Osteocyte (in vitro differentiated cells): ENCODE measurements around the gene B4GALNT4. TPM values are rescaled to one million over a fixed set of nuclear protein-coding genes. Genes with fewer than 3 reads are reported as not detected.

Experiments
- DNase-seq: peaks from one replicate; pipeline ENCODE4 v3.0.0; 2021; ENCODE audit warnings: mixed read lengths; ENCODE audit not compliant: unreplicated experiment; ENCODE audit errors: extremely low spot score
- H3K27ac Mint-ChIP-seq: one replicate; pipeline ENCODE4 v1.8.0; 2021; ENCODE audit warnings: mild to moderate bottlenecking, mixed read lengths; ENCODE audit not compliant: unreplicated experiment
- H3K27me3 Mint-ChIP-seq: one replicate; pipeline ENCODE4 v1.8.0; 2021; ENCODE audit warnings: mixed read lengths; ENCODE audit not compliant: unreplicated experiment
- H3K36me3 Mint-ChIP-seq: one replicate; pipeline ENCODE4 v1.8.0; 2021; ENCODE audit warnings: mixed read lengths; ENCODE audit not compliant: unreplicated experiment
- H3K4me1 Mint-ChIP-seq: one replicate; pipeline ENCODE4 v1.8.0; 2021; ENCODE audit warnings: mixed read lengths; ENCODE audit not compliant: unreplicated experiment
- H3K4me3 Mint-ChIP-seq: one replicate; pipeline ENCODE4 v1.8.0; 2021; ENCODE audit warnings: mild to moderate bottlenecking, moderate library complexity, mixed read lengths; ENCODE audit not compliant: unreplicated experiment
- H3K9me3 Mint-ChIP-seq: one replicate; pipeline ENCODE4 v1.8.0; 2021; ENCODE audit warnings: mixed read lengths; ENCODE audit not compliant: unreplicated experiment
- total RNA-seq: library from RNA; stranded (reverse); gene quantifications from 2 replicates; pipeline ENCODE4 v1.2.1, GENCODE V29; 2021
- TF ChIP-seq, protein P1 (sequence below): fragments of 200-600 bp; sonication (generic); IDR thresholded peaks from 2 replicates; pipeline ENCODE4 v1.5.0; 2021; ENCODE audit warnings: antibody characterized with exemption, mild to moderate bottlenecking, moderate library complexity

The B4GALNT4 gene
- total RNA-seq, 1 donor from 2014 or later: 63.3 TPM

DNA sequence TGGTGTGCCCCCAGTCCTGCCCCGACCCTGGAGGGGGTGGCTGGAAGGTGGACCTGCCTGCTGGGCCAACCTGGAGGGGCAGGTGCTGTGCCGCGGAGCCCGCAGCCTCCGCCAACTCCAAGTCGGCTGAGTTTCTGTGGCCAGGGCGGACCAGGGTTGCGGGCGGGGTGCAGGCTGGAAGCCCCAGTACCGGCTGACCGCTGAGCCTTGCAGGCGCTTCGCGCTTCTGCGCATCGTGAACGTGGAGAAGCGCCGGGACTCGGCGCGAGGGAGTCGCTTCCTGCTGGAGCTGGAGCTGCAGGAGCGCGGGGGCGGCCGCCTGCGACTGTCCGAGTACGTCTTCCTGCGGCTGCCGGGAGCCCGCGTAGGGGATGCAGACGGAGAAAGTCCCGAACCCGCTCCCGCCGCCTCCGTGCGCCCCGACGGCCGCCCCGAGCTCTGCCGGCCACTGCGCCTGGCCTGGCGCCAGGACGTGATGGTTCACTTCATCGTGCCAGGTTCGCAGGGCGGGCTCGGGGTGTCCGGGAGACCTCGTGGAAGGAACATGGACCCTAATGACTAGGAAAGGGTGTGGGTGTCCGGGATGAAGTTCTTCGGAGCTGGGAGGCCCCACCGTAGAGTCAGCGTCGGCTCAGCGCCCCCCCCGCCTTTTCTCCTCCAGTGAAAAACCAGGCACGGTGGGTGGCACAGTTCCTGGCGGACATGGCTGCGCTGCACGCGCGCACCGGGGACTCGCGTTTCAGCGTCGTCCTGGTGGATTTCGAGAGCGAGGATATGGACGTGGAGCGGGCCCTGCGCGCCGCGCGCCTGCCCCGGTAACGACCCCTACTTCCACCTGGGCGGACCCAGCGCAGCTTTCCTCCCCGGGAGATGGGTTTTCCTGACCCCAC, 10.2 kb downstream of the B4GALNT4 start:
- TF ChIP-seq, protein P1, sequence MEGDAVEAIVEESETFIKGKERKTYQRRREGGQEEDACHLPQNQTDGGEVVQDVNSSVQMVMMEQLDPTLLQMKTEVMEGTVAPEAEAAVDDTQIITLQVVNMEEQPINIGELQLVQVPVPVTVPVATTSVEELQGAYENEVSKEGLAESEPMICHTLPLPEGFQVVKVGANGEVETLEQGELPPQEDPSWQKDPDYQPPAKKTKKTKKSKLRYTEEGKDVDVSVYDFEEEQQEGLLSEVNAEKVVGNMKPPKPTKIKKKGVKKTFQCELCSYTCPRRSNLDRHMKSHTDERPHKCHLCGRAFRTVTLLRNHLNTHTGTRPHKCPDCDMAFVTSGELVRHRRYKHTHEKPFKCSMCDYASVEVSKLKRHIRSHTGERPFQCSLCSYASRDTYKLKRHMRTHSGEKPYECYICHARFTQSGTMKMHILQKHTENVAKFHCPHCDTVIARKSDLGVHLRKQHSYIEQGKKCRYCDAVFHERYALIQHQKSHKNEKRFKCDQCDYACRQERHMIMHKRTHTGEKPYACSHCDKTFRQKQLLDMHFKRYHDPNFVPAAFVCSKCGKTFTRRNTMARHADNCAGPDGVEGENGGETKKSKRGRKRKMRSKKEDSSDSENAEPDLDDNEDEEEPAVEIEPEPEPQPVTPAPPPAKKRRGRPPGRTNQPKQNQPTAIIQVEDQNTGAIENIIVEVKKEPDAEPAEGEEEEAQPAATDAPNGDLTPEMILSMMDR: no peak
- peaks cover 21% of the 10 kb centered on the region for H3K36me3 Mint-ChIP-seq
- no peaks in the 10 kb centered on the region for H3K9me3 Mint-ChIP-seq
- H3K4me1 Mint-ChIP-seq: no peaks in the 10 kb centered on the region
- H3K27me3 Mint-ChIP-seq: no peaks in the 10 kb centered on the region
- DNase-seq: no peak
- no peak overlapping the region for H3K27ac Mint-ChIP-seq
- H3K4me3 Mint-ChIP-seq: no peak overlapping the region

- Mint-ChIP-seq H3K9me3 (no peaks in the 10 kb centered on the region), H3K4me1 (no peaks in the 10 kb centered on the region), H3K4me3 (no peak overlapping the region), H3K27ac (no peak overlapping the region), H3K27me3 (no peaks in the 10 kb centered on the region), H3K36me3 (peaks cover 21% of the 10 kb centered on the region)
- TF ChIP-seq, protein P1: no peak
- no peak for DNase-seq
Observed at GRCh38 chr11:380095-380480, 10.8 kb downstream of the B4GALNT4 start.

GRCh38 chr11:380491-380890, 11.2 kb downstream of the B4GALNT4 start:
- TF ChIP-seq, protein P1: no peak
- H3K4me3 Mint-ChIP-seq: no peak overlapping the region
- no peaks in the 10 kb centered on the region for H3K4me1 Mint-ChIP-seq
- no peaks in the 10 kb centered on the region for H3K9me3 Mint-ChIP-seq
- no peaks in the 10 kb centered on the region for H3K27me3 Mint-ChIP-seq
- H3K27ac Mint-ChIP-seq: no peak overlapping the region
- peaks cover 21% of the 10 kb centered on the region for H3K36me3 Mint-ChIP-seq
- DNase-seq: no peak

DNA sequence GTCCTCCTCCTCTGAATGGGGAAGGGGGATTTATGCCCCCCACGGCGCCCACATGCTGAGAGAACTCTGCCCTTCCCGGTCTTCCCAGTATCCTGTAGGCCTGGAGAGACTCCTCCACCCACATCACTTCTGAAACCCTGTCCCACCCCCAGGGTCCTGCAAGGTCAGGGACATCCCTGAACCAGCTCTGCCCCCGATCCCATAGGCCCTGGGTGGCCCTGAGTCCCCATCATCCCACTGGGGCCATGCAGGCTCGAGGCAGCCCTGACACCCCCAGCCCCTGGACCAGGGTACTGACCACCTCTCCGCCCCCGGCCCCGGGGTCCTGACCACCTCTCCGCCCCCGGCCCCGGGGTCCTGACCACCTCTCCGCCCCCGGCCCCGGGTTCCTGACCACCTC, 11.7 kb downstream of the B4GALNT4 start:
- H3K9me3 Mint-ChIP-seq: no peaks in the 10 kb centered on the region

GRCh38 chr11:381501-382072, 12.3 kb downstream of the B4GALNT4 start:
- Mint-ChIP-seq H3K27ac (no peak overlapping the region), H3K9me3 (peaks cover under 1% of the 10 kb centered on the region), H3K27me3 (no peaks in the 10 kb centered on the region), H3K36me3 (peaks cover 21% of the 10 kb centered on the region), H3K4me3 (no peak overlapping the region), H3K4me1 (no peaks in the 10 kb centered on the region)
- DNase-seq: no peak
- TF ChIP-seq, protein P1: no peak

More for the DNA sequence above, 11.7 kb downstream of the B4GALNT4 start:
- DNase-seq: no peak
- Mint-ChIP-seq H3K36me3 (peaks cover 21% of the 10 kb centered on the region), H3K4me1 (no peaks in the 10 kb centered on the region), H3K27ac (no peak overlapping the region), H3K4me3 (no peak overlapping the region), H3K27me3 (no peaks in the 10 kb centered on the region)
- TF ChIP-seq, protein P1: no peak
